Activated naive CD4-positive, alpha-beta T cell treated with anti-CD3 and anti-CD28 coated beads, Interleukin-2, amount 50 U/mL, for 16 hours (primary cell): ENCODE data around the gene FER.
"Not testable (repeated sequence)": the region's sequence is repeated elsewhere in the genome, so short reads cannot be mapped to it uniquely, and the experiment has no call there.

Source experiments
- DNase-seq: peaks from one replicate; pipeline ENCODE4 v3.0.0-alpha.2; 2020

The FER gene

GRCh38 chr5:109145139-109145538 is 397.4 kb downstream of the FER start:
- DNase-seq: no peak

GRCh38 chr5:109146591-109146990 is 398.9 kb downstream of the FER start:
- DNase-seq: no peak

DNA sequence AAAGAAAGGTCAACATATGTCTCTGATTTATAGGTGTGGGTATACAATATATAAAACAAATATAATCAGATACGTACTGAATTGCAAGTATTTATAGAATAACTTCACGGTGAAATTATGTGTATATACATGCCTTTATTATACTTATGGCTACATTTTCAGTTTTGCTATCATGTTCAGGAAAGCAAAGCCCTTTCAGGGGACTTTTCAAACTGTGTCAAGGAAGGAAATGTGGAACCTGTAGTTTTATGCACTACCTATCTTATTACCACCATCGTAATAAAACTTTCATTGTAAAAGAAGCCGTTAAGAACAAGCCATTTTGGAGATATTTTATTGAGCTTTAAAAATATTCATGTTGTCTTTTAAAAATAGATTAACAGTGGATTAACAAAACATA is 404.9 kb downstream of the FER start:
- DNase-seq: no peak

GRCh38 chr5:109155625-109156024 is 407.9 kb downstream of the FER start:
- no peak for DNase-seq

- no peak for DNase-seq
Observed at GRCh38 chr5:109156885-109157284, 409.2 kb downstream of the FER start.

DNA sequence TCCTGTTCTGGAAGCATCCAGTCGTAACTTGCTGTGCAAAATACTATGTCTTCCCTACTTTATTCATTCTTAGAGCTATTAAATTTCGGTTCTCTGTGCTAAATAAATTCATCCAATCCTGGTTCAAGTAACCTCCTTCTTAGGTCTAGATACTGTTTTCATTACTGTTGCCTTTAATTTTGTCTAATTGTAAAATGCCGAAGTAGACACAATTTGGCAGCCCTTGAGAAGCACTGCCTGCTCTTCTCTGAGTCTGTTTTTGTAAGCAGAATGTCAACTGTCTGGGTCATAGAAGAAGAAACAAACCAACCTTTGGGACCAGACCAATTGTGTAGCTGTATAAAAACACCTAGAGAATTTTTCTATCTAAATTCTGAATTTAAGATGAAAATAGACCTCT is 412.8 kb downstream of the FER start:
- no peak for DNase-seq

DNA sequence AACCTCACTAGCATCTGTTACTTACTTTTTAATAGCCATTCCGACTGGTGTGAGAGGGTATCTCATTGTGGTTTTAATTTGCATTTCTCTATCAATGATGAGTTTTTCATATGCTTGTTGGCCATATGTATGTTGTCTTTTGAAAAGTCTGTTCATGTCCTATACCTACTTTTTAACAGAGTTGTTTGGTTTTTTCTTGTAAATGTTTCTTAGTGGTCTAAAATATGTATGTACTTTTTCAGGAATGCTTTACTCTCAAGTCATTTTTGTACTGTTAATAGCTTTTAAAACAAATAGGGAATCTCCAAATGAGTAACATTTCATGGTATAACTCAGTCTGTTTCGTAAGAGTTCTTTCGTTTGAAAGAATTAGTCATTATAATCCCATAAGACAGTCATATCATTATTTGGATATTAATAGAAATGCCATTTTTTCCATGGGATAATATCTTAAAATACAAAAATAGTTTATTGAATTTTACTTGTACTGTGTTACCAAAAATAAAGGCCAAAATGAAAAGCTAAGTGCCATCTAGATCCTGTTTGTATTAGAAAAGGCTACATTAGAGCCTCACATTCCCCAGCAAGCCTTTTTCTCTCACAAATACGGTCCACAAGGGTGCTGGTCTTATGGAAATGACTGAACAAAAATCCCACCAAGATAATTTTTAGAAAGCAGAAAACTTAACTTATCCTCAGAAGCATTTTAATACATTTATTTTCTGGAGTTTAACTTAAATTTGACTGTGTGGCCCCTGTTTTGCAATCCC is 414.4 kb downstream of the FER start:
- no peak for DNase-seq

DNA sequence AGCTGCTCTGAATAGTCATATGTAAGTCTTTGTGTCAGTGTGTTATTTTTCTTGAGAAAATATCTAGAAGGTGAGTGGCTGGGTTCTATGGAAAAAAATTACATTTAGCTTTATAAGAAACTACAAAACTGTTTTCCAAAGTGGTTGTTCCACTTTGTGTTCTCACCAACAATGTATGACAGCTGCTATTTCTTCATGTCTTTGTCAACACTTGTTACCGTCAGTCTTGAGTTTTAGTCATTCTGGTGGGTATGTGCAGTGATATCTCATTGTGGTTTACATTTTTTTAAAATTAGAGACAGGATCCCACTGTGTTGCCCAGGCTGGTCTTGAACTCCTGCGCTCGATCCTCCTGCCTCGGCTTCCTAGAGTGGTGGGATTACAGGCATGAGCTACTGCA is 415.6 kb downstream of the FER start:
- no peak for DNase-seq

- no peak for DNase-seq
Observed at GRCh38 chr5:109164001-109164400, 416.3 kb downstream of the FER start.

DNA sequence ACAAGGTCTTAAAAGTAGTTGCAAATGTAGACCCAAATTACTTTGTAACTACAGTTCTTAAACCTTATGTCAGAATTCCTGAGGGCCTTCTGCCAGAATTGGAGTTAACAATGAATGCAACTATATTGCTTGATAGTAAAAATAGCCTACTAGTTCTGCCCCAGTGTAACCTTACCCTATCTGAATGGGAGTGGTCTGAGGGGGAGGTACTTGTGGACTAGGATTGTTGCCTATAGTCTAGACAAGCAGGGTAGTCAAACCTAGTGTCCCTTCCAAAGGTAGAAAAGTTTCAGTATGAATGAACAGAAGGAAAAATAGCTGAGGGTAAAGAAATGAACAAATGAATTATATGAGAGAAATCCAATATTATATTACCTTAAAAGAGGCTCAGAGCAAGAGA is 419.9 kb downstream of the FER start:
- no peak for DNase-seq

- DNase-seq: no peak
Observed at GRCh38 chr5:109168151-109168550, 420.5 kb downstream of the FER start.

GRCh38 chr5:109170629-109171350 is 423.1 kb downstream of the FER start:
- no peak for DNase-seq

GRCh38 chr5:109171437-109172073 is 423.9 kb downstream of the FER start:
- DNase-seq: not testable (repeated sequence)

DNA sequence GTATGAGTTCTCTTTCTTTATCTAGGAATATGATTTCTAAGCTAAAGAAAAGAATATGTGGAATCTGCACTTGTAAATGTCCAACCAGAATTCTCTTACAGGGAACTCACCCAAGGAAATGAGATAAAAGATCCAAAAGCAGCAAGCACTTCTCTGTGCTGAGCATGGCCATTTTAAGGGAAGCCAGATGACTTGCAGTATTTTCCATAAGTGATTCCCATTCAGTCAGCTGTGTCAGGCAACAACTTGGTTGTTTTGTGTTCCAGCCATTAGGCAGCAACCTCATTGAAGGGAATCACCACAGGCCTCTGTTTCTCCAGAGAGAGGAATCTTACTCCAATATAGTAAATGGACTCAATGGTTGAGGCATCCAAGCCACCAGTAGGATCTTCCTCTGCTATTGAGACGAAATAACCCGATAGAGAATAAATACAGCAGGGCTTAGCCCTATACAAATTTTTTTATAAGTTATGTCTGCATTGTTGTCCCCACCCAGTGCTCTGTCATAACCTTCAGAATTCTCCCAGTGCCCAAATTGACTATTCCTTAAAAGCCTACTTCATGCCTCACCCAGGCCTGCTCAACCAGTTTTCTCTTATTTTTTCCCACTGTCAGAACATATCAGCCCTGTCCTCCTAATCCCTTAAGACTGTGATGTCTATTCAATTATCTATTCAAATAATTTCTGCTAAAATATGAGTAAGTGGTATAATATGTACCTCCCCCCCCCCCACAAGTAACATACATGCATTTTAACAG is 425.5 kb downstream of the FER start:
- no peak for DNase-seq

GRCh38 chr5:109177227-109177626 is 429.5 kb downstream of the FER start:
- DNase-seq: no peak

DNA sequence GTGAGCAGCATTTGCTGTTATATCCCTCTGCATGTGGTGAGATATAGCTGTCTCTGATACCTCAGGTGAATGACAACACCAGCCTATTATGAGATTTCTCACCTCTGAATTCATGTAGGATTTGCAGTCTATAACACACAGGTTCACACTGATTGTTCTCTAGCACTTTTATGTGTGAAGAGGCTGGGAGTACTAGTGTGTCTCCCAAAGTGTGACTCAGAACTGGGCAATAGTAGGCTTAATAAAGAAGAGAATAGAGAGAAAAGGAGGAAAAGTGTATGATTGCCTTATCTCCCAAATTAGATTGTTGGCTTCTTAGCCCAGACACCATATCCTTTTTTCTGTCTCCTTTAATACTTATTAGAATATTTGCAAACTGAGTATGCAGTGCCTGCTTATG is 430.1 kb downstream of the FER start:
- DNase-seq: no peak

DNA sequence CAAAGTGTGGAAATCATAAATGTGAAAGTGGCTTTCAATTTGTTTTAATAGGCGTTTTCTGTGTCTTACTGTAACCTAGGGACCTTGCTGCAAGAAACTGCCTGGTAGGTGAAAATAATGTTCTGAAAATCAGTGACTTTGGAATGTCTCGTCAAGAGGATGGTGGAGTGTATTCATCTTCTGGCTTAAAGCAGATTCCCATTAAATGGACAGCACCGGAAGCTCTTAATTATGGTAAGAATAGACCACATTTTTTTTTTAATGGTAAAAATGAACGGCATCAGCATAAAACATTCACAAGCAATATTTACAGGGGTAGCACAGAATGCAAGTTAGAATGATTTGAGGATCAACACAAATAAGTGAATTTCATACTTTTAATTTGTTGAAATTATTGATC is 433.0 kb downstream of the FER start:
- no peak for DNase-seq

- no peak for DNase-seq
Observed at GRCh38 chr5:109186759-109187158, 439.1 kb downstream of the FER start.

DNA sequence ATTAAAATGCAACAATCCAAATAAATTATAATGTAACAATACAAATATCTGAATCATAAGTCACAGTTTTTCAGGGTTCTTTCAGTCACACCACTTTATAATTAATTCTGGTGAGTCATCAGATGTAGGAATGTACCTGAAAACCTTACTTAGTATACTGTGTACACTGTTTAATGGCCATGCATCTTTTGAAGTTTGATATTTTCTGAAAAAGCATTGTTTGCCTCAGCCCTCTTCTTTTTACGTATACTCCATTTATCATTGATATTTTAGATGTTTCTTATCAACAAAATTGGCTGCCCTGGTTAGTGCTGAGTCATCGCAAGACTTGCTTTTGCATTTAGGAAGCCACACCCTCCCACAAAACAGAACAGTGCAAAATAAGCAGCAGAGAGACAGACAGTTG is 443.5 kb downstream of the FER start:
- DNase-seq: no peak

- DNase-seq: no peak
Observed at GRCh38 chr5:109192027-109192426, 444.3 kb downstream of the FER start.

DNA sequence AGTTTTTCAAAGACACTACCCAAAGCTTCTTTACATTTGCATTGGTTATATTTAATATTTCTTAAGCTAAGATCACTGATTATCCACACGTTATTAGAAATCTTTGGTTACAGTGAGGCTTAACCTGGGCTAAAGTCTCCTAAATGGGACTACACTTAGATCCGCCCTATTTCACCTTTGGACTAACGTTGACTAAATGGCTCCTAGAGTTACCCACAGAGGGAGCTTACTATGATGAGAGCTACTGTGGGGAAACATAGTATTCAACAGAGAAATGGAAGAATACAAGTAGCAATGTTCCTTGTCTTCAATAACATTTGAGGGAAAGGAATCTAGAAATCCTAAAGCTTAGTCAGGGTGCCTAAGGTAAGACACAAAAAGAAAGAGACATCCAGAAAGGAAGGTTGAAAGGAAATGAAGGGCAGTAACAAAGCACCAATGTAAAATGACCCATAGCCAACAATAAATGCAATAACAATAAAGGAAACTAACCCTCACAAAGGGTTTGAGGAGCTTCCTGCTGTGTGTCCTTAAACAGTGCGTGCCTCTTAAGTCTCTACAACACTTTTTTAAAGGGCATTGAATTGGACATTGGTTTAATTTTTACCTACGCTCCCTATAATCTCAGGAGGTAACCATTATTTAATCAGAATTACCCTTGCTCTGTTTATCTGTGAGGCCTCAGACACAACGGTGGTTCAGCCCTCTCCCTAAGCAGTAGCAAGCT is 445.0 kb downstream of the FER start:
- DNase-seq: no peak

- no peak for DNase-seq
Observed at GRCh38 chr5:109195667-109196066, 448.0 kb downstream of the FER start.
